Measurements from ENCODE around the gene HEPHL1. TPM values are rescaled to one million over a fixed set of nuclear protein-coding genes. Genes with fewer than 3 reads are reported as not detected.
"Not testable (repeated sequence)": the region's sequence is repeated elsewhere in the genome, so short reads cannot be mapped to it uniquely, and the experiment has no call there.

The HEPHL1 gene, protein sequence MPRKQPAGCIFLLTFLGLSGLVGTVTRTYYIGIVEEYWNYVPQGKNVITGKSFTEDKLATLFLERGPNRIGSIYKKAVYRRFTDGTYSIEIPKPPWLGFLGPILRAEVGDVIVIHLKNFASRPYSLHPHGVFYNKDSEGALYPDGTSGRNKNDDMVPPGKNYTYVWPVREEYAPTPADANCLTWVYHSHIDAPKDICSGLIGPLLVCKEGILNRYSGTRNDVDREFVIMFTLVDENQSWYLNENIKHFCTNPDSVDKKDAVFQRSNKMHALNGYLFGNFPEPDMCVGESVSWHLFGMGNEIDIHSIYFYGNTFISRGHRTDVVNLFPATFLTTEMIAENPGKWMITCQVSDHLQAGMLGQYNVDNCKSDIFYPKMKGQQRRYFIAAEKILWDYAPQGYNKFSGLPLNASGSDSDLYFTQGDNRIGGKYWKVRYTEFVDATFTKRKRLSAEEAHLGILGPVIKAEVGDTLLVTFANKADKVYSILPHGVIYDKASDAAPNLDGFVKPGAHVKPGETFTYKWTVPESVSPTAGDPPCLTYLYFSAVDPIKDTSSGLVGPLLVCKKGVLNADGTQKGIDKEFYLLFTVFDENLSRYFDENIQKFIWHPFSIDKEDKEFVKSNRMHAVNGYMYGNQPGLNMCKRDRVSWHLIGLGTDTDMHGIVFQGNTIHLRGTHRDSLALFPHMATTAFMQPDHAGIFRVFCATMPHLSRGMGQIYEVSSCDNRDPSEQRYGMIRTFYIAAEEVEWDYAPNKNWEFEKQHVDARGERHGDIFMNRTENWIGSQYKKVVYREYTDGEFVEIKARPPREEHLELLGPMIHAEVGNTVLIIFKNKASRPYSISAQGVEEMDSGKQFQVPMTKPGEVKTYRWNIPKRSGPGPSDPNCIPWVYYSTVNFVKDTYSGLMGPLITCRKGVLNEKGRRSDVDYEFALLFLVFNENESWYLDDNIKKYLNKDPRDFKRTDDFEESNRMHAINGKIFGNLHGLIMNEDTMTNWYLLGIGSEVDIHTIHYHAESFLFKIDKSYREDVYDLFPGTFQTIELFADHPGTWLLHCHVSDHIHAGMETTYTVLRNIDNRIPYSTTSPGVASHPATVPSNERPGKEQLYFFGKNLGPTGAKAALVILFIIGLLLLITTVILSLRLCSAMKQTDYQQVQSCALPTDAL
- total RNA-seq, result not detected in 2 replicates
- long read RNA-seq, result 0 reads

GRCh38 chr11:94020777-94021481, at the start of gene HEPHL1:
Gene HEPHL1 (plus strand): TSS chr11:94021354. CDS start chr11:94021369, 15 bp downstream.
- Mint-ChIP-seq H3K9me3 (ENCODE audit: low read depth) (no peaks in the 10 kb centered on the region), H3K36me3 (ENCODE audit: insufficient read depth) (no peaks in the 10 kb centered on the region), H3K4me1 (ENCODE audit: low read depth) (peaks cover 1% of the 10 kb centered on the region), H3K27ac (no peak within 1 kb of the TSS), H3K27me3 (no peaks in the 10 kb centered on the region), H3K4me3 (ENCODE audit: low read depth) (no peak within 1 kb of the TSS)
- TF ChIP-seq, protein P1, sequence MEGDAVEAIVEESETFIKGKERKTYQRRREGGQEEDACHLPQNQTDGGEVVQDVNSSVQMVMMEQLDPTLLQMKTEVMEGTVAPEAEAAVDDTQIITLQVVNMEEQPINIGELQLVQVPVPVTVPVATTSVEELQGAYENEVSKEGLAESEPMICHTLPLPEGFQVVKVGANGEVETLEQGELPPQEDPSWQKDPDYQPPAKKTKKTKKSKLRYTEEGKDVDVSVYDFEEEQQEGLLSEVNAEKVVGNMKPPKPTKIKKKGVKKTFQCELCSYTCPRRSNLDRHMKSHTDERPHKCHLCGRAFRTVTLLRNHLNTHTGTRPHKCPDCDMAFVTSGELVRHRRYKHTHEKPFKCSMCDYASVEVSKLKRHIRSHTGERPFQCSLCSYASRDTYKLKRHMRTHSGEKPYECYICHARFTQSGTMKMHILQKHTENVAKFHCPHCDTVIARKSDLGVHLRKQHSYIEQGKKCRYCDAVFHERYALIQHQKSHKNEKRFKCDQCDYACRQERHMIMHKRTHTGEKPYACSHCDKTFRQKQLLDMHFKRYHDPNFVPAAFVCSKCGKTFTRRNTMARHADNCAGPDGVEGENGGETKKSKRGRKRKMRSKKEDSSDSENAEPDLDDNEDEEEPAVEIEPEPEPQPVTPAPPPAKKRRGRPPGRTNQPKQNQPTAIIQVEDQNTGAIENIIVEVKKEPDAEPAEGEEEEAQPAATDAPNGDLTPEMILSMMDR (IDR thresholded peaks at IDR 0.05; ENCODE audit: unreplicated experiment), result no peak
- DNase-seq (ENCODE audit: low spot score, unreplicated experiment), result no peak

- H3K4me1 Mint-ChIP-seq (ENCODE audit: low read depth), result peaks cover 19% of the 10 kb centered on the region
- H3K27me3 Mint-ChIP-seq, result no peaks in the 10 kb centered on the region
- peak overlapping the region; percentile 92 for H3K27ac Mint-ChIP-seq
- peaks cover 7% of the 10 kb centered on the region for H3K9me3 Mint-ChIP-seq (ENCODE audit: low read depth)
- TF ChIP-seq, protein P1 (IDR thresholded peaks at IDR 0.05; ENCODE audit: unreplicated experiment), result no peak
- no peak for DNase-seq (ENCODE audit: low spot score, unreplicated experiment)
- H3K4me3 Mint-ChIP-seq (ENCODE audit: low read depth), result peak overlapping the region; percentile 6
- peaks cover 3% of the 10 kb centered on the region for H3K36me3 Mint-ChIP-seq (ENCODE audit: insufficient read depth)
Observed at GRCh38 chr11:93972790-93973189, 48.4 kb upstream of the HEPHL1 start.

DNA sequence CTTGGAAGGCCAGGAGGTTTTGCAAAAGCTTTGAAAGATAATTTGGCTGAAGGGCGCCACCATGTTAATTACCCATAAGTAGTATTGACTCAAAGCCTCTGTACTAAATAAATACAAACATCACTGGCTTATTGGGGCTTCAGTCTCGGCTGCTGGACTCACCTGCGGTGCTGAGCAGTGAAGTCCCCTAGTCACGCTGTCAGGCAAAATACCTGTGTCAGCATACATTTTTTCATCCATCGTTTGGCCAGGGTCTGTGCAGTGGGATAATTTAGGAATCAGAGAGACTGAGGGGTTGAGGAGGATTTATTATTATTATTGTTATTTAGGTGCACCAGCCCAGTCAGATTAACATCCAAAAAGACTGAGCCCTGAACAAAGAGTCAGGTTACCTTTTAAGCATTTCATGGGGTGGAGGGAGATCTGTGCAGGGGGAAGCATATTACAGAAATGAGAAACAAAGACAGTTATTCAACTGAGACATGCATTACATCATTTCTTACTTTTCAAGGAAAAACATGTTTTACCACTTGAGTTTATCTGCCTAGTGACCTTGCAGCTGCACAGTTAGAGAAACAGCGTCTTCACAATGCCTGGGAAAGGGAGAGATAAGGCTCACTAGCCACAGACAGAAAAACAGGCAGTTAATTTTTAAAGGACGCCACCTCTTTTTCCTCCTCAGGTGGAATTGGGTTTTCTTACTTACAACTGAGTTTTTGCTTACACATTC, 47.7 kb upstream of the HEPHL1 start:
- H3K4me1 Mint-ChIP-seq (ENCODE audit: low read depth), result peaks cover 19% of the 10 kb centered on the region
- H3K36me3 Mint-ChIP-seq (ENCODE audit: insufficient read depth); H3K27me3 Mint-ChIP-seq; DNase-seq (ENCODE audit: low spot score, unreplicated experiment); H3K9me3 Mint-ChIP-seq (ENCODE audit: low read depth): not testable (repeated sequence)
- H3K27ac Mint-ChIP-seq, result peak overlapping the region; percentile 92
- peak overlapping the region; percentile 55 for H3K4me3 Mint-ChIP-seq (ENCODE audit: low read depth)

DNA sequence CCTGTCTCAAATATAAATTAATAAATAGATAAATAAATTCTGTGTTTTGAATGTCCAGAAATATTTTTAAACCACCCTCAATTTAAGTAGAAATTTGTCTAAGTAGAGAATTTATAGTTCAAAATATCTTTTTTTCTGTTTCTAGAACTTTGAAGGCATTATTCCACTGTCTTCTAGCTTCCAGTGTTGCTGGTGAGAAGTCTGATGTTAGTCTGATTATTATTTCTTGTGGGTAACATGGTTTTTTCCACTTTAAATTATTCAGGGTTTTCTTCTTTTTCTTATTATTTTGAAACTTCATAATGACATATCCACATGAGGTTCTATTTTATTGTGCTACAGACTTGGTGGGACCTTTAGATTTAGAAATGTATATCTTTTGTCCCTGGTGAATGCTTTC, 46.4 kb upstream of the HEPHL1 start:
- Mint-ChIP-seq H3K4me1 (ENCODE audit: low read depth) (peaks cover 19% of the 10 kb centered on the region), H3K9me3 (ENCODE audit: low read depth) (peaks cover 15% of the 10 kb centered on the region)
- TF ChIP-seq, protein P1 (IDR thresholded peaks at IDR 0.05; ENCODE audit: unreplicated experiment), result no peak

GRCh38 chr11:93976577-93977254, 44.4 kb upstream of the HEPHL1 start:
- H3K4me3 Mint-ChIP-seq (ENCODE audit: low read depth); H3K27me3 Mint-ChIP-seq; DNase-seq (ENCODE audit: low spot score, unreplicated experiment); H3K36me3 Mint-ChIP-seq (ENCODE audit: insufficient read depth); H3K27ac Mint-ChIP-seq: not testable (repeated sequence)
- Mint-ChIP-seq H3K9me3 (ENCODE audit: low read depth) (peaks cover 15% of the 10 kb centered on the region), H3K4me1 (ENCODE audit: low read depth) (peaks cover 19% of the 10 kb centered on the region)

More for the DNA sequence above, 46.4 kb upstream of the HEPHL1 start:
- no peak overlapping the region for H3K4me3 Mint-ChIP-seq (ENCODE audit: low read depth)
- no peak overlapping the region for H3K27ac Mint-ChIP-seq
- H3K27me3 Mint-ChIP-seq, result no peaks in the 10 kb centered on the region
- H3K36me3 Mint-ChIP-seq (ENCODE audit: insufficient read depth), result peaks cover 3% of the 10 kb centered on the region
- DNase-seq (ENCODE audit: low spot score, unreplicated experiment), result no peak
